HG03520 (cell line): ENCODE measurements around the gene AMZ2.

Experiments used
- ATAC-seq: cut with Tn5 transposase; IDR thresholded peaks from one replicate; pipeline ENCODE4 v1.9.1; 2021; ENCODE audit warnings: mild to moderate bottlenecking, moderate library complexity; ENCODE audit not compliant: unreplicated experiment

The AMZ2 gene

DNA sequence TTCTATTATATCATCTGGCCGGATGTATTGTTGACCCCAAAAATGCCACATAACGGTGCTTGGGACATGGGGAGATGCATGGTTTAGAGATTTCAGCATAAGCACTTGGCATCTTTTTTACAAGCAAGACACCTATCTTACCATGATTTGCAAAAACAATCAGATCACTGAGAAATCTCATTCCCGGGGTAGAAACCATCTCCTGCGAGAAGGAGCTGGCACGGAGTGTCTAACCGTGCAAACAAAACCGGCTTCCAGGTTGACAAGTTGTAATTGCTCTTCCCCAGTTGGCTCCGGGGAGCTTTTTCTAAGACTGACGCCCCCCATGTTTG, 42.1 kb downstream of the AMZ2 start:
- ATAC-seq, result no peak

DNA sequence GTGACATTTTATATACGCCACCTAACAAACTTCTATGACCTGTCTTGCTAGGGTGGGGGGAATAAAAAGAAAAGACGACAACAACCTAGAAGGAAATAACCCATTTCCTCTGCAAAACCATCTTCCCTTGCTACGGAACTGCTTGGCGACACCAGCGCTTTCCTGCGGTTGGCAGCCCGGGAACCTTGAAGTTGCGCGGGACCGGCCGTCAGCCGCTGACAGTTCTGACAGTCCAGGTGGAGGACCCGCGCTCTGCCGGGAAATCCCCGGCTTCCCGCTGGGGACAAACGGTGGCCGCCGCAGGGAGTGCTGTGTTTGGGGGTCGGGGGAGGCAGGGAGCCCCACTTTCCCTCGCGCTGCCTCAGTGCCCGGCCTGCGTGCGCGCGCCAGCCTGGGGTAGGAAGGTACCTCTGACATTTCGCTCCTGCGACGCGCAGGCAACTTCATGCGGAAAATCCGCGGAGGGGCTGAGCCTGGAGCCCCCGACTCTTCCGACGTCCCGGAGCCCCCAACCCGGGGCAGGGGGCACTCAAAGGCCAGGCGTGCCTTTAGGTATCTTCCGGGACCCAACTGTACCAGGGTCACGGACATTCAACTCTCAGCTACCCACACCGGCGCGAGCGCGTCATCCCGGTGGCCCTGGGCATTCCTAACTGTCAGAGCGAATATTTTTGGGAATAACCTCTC, 42.6 kb downstream of the AMZ2 start:
- no peak for ATAC-seq

- peak; percentile 44 for ATAC-seq
Measured at GRCh38 chr17:68290955-68291835, 43.4 kb downstream of the AMZ2 start, which contains the start of the genes ARSG and SLC16A6. Gene ARSG, plus strand, starts transcription at chr17:68291495. Its CDS starts 15,999 bp downstream, at chr17:68307494. Gene SLC16A6, minus strand, starts transcription at chr17:68291127. Its CDS starts 12,807 bp downstream, at chr17:68278320.

DNA sequence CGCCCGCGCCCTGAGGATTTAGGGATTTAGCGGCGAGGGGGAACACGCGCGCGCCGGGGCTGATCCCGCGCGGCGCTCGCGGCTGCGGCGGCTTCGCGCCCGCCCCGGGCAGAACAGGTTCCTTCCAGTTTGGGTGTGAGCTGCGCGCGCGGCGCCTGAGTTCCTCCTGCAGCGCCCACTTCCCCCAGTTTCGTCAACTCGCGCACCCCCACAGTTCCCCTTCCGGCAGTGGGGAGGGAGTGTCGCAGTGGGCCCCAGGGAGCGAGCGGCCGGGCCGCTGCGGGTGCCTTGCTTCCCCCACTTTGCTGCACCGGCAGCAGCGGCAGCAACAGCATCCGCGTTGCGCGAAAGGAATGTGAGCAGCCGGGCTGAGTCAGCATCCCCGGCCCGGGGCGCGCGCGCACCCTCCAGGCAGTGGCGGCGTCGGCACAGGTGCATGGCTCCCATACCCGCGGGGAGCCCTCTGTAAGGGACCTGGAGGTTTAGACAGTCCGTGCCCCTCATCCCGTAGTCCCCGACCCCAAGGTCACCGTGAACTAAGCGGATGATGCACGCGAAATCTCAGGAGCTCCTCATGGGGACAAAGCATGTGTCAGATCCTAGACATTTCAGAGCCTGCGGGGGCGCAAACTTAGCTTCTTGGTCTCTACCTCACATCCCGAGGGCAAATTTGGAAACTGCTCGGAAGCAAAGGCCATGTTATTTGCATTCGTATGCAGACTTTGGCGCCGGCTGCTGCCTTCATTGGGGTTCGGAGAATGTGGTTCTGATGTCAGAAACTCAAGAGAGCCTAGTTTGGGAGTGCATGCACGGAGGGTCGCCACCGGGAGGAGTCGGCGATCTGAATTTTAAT, 44.2 kb downstream of the AMZ2 start:
- peak; percentile 57 for ATAC-seq

GRCh38 chr17:68292689-68293040, 44.8 kb downstream of the AMZ2 start:
- no peak for ATAC-seq

DNA sequence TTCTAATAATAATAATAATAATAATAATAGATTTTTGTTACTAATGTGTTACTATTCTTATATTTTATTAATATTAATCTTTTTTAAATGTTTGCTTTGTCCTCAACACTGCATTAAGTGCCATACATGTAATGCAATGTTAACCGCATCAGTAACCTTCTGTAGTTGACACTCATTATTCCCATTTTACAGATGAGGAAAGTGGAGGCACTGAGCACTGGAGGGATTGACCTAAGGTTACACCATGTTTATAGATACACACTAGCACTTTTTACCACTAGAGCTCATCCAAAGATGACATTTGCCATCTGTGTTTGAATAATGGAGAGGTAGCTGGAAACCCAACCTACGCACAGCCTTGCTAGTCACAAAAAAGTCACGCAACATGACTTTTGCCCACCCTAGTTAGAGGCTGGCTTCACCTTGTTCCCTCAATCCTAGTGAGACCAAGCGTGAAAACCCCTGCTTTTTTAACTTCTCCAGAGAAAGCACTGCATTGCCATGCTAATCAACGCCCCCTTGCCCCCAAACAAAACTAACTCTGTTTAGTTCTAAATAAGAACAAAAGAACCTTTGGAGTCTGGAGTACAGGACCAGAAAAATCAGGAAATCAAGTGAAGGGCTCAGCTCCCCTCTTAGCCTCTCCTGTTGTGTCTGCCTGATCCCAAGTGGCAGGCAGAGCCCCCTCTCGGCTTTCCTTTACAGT, 45.8 kb downstream of the AMZ2 start:
- ATAC-seq, result no peak

- ATAC-seq, result no peak
Measured at GRCh38 chr17:68294196-68294555, 46.3 kb downstream of the AMZ2 start.

GRCh38 chr17:68294617-68295016, 46.8 kb downstream of the AMZ2 start:
- ATAC-seq, result no peak

DNA sequence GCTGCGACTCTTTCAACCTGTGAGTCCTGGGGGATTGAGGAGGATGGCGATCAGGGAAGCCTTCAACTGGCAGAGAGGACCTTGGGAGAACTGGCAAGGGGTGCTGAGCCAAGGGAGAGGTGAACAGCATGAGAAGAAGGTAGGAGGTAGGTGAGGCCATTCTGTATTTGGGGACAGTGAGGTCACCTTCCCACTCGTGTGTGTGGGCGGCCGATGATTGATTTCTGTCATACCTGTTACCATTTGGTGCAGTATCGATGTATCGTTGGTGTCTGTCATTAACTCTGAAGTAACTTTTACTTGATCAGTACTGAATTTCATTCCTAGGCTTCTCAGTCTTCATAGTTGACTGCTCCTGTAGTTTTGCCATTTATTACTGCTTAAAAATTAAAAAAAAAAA, 47.2 kb downstream of the AMZ2 start:
- no peak for ATAC-seq

DNA sequence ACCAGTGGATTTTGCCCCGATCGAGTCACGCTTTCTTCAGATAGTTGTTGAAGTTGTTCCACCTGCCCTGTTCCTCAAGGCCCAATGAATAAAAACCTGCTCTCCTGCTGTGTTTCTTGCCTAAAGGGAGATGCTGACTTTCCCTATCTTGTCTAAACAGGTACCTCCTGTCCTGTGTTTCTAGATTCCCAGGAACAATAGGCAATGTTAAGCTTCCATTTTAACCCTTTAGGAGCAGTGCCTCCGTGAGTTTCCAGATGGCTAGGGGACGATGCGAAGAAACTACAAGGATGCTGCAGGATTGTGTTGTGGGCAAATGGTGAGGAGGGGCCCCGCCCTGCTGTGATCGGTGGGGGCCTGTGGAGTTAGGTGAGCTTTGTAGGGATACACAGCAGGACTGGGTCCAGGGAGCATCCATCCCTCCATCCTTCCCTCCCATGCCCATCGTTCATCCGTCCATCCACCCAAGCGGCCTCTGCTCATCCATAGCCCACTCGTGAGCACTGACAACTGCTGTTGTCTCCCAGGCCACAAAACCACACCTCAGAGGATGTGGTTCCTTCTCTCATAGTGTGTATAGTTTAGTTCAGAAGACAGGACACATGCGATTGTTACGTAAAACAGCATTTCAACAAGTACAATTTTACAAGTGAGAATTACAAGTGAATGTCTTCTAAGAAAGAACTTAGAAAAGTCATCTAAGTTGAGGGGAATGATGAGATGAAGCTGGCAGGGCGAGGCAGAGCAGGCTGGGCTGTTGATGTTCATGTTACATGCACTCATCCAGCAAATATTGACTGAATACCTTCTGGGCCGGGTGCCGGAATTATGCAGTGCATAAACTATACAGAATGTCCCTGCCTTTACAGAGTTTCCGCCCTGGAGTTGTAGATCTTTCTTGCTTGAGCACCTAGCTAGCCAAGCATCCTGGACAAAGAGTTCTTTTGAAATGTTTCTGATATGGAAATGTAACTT, 48.7 kb downstream of the AMZ2 start:
- ATAC-seq, result no peak

DNA sequence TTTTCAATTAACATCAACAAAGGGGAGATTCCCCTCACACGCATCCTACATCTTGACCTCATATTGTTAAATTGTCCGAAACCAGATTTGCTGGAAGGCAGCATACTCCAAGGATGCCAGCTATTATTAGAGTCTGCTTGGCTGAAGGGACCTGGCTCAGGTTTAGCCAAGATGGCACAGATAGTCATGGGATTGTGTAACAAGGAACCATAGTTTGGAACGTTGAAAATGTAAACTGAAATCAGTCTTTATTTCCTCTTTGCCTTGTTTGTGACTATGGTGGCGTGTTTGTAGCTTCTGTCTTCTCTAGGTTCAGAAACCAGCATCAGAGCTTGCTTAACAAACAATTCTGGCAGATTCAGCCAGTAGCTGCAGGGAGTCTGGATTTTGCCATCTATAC, 49.4 kb downstream of the AMZ2 start:
- no peak for ATAC-seq

- no peak for ATAC-seq
Measured at GRCh38 chr17:68298601-68299000, 50.8 kb downstream of the AMZ2 start.

- no peak for ATAC-seq
Measured at GRCh38 chr17:68299817-68300216, 52.0 kb downstream of the AMZ2 start.

DNA sequence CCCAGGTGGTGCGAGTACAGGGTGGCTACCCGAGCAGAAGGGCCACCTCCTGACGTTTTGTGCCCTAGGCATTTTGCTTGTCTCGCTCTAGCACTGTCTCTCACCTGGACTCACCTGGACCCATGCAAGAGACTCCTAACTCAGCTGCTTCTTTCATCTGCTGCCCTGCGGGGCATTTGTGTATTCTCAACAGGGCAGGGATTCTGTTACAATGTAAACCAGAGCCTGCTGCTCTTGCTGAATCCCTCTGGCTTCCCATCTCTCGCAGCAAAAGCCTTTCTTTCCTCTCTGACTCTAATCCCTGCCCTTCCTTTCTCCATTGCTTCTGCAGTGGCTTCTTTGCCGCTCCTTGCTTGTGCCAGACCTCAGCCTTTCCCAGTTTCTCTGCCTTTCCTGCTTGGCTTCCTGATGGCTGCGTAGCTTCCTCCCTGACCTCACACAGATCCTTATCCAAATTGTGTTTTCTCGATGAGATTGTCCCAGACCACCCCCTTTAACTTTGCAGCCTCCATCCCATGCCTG, 53.7 kb downstream of the AMZ2 start:
- ATAC-seq, result no peak

GRCh38 chr17:68302066-68302564, 54.3 kb downstream of the AMZ2 start:
- ATAC-seq, result no peak

GRCh38 chr17:68302666-68303065, 54.8 kb downstream of the AMZ2 start:
- ATAC-seq, result no peak

GRCh38 chr17:68304706-68305105, 56.9 kb downstream of the AMZ2 start:
- no peak for ATAC-seq

DNA sequence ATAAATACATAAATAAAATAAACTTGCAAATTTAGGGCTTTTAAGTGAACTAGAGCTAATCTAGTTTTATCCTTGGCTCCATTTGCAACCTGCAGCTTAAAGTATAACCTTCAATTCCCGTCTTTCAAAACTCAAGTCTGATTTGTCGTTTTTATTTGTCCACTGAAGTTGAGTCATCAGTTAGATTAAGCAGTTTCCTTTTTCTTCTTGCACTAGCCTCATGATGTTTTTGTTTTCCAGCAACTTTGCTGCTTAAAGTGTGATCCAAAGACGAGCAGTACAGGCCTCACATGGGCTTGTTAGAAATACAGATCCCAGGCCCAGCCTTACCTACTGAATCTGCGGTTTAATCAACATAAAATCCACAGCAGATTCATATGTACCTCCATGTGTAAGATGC, 57.3 kb downstream of the AMZ2 start:
- no peak for ATAC-seq
